ENCODE results near the gene CLEC3B.
"Not testable (repeated sequence)": the region's sequence is repeated elsewhere in the genome, so short reads cannot be mapped to it uniquely, and the experiment has no call there.

CLEC3B gene

GRCh38 chr3:45026038-45026437, at the start of gene CLEC3B:
CLEC3B (plus strand) TSS chr3:45026303; CDS start chr3:45026363, 60 bp downstream.
- no peak for DNase-seq (ENCODE audit: low read depth, low spot score)

GRCh38 chr3:44981220-44981619, 44.9 kb upstream of the CLEC3B start:
- DNase-seq (ENCODE audit: low read depth, low spot score) = no peak

- no peak for DNase-seq (ENCODE audit: low read depth, low spot score)
Observed at GRCh38 chr3:44981751-44982150, 44.4 kb upstream of the CLEC3B start.

- DNase-seq (ENCODE audit: low read depth, low spot score) = no peak
Observed at GRCh38 chr3:44982817-44983216, 43.3 kb upstream of the CLEC3B start.

GRCh38 chr3:44983484-44983941, 42.6 kb upstream of the CLEC3B start:
- DNase-seq (ENCODE audit: low read depth, low spot score) = peak; percentile 8

GRCh38 chr3:44984335-44984734, 41.8 kb upstream of the CLEC3B start:
- DNase-seq (ENCODE audit: low read depth, low spot score) = no peak

- not testable (repeated sequence) for DNase-seq (ENCODE audit: low read depth, low spot score)
Observed at GRCh38 chr3:44986330-44986729, 39.8 kb upstream of the CLEC3B start.

- DNase-seq (ENCODE audit: low read depth, low spot score) = no peak
Observed at GRCh38 chr3:44987332-44987731, 38.8 kb upstream of the CLEC3B start.

GRCh38 chr3:44988073-44988472, 38.0 kb upstream of the CLEC3B start:
- DNase-seq (ENCODE audit: low read depth, low spot score) = no peak

GRCh38 chr3:44989141-44989540, 37.0 kb upstream of the CLEC3B start:
- DNase-seq (ENCODE audit: low read depth, low spot score) = no peak

- no peak for DNase-seq (ENCODE audit: low read depth, low spot score)
Observed at GRCh38 chr3:44989636-44990373, 36.3 kb upstream of the CLEC3B start.

GRCh38 chr3:44991326-44991725, 34.8 kb upstream of the CLEC3B start:
- no peak for DNase-seq (ENCODE audit: low read depth, low spot score)

- peak; percentile 48 for DNase-seq (ENCODE audit: low read depth, low spot score)
Observed at GRCh38 chr3:44992555-44993470, 33.3 kb upstream of the CLEC3B start.

- DNase-seq (ENCODE audit: low read depth, low spot score) = peak; percentile 54
Observed at GRCh38 chr3:44993471-44994205, 32.5 kb upstream of the CLEC3B start.

- no peak for DNase-seq (ENCODE audit: low read depth, low spot score)
Observed at GRCh38 chr3:44995142-44995770, 30.8 kb upstream of the CLEC3B start.

GRCh38 chr3:44996556-44996969, 29.5 kb upstream of the CLEC3B start:
- no peak for DNase-seq (ENCODE audit: low read depth, low spot score)

GRCh38 chr3:44999782-45000181, 26.3 kb upstream of the CLEC3B start:
- no peak for DNase-seq (ENCODE audit: low read depth, low spot score)

GRCh38 chr3:45000823-45001222, 25.3 kb upstream of the CLEC3B start:
- DNase-seq (ENCODE audit: low read depth, low spot score) = no peak

- DNase-seq (ENCODE audit: low read depth, low spot score) = no peak
Observed at GRCh38 chr3:45001738-45002137, 24.4 kb upstream of the CLEC3B start.

- no peak for DNase-seq (ENCODE audit: low read depth, low spot score)
Observed at GRCh38 chr3:45002139-45002660, 23.9 kb upstream of the CLEC3B start.

- no peak for DNase-seq (ENCODE audit: low read depth, low spot score)
Observed at GRCh38 chr3:45002720-45003119, 23.4 kb upstream of the CLEC3B start.

All from ELF-1 (cell line).